Activated CD4-positive, alpha-beta T cell treated with anti-CD3 and anti-CD28 coated beads for 4 hours (primary cell): ENCODE results near the gene PHACTR4.
"Not testable (repeated sequence)": the region's sequence is repeated elsewhere in the genome, so short reads cannot be mapped to it uniquely, and the experiment has no call there.

Source experiments
- DNase-seq, 2 donors: peaks; one replicate each; pipeline ENCODE4 v3.0.0-alpha.2; 2020

PHACTR4 gene

DNA sequence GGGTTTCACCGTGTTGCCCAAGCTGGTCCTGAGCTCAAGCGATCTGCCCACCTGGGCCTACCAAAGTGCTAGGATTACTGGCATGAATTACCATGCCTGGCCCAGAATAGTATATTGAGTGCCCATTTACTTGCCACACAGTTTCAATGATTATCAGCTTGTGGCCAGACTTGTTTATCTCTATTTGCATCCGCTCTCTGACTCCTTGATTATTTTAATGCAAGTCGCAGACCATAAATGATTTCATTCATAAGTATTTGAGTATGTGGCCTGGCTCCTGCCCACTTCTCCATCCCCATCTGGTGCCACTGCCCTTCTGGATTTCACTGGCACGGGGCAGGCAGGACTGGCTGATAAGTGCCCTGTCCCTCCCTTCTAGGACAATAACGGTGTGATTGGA lies 165.1 kb downstream of the PHACTR4 start:
- DNase-seq = no peak

DNA sequence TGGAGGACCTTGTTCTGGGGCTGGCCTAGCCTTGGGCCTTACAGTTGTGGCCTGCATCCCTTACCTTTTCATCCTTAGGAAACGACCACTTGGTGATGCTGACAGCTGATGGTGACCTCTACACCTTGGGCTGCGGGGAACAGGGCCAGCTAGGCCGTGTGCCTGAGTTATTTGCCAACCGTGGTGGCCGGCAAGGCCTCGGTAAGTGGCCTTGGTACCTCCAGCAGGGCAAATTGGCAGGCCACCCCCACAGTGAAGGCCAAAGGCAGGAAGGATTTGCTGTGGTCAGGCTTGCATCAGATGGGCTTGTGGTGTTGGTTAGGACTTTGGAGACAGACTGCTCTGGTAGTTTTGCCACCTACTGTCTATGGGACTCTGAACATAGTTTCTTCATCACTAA lies 165.6 kb downstream of the PHACTR4 start:
- DNase-seq = no peak

DNA sequence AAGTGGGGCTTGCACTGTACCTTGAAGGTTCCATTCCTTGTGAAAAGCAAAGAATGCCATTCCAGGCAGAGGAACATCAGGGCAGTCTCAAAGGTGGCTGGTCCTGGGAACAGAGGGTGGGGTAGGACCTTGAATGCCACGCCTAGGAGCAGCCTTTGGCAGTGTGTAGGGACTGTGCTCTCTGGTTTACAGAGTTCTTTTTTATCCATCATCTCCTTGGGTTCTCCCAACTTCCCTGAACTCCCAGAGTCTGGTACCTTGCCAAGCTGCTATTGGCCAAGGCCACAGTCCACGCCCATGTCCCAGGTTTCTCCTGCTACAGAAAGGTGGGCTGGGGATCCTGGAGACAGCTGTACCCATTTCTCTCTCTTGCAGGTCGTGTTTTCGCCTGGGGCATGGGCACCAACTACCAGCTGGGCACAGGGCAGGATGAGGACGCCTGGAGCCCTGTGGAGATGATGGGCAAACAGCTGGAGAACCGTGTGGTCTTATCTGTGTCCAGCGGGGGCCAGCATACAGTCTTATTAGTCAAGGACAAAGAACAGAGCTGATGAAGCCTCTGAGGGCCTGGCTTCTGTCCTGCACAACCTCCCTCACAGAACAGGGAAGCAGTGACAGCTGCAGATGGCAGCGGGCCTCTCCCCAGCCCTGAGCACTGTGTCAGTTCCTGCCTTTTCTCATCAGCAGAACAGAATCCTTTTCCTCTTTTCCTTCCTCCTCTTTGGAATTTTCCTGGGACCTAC lies 168.1 kb downstream of the PHACTR4 start:
- no peak for DNase-seq

DNA sequence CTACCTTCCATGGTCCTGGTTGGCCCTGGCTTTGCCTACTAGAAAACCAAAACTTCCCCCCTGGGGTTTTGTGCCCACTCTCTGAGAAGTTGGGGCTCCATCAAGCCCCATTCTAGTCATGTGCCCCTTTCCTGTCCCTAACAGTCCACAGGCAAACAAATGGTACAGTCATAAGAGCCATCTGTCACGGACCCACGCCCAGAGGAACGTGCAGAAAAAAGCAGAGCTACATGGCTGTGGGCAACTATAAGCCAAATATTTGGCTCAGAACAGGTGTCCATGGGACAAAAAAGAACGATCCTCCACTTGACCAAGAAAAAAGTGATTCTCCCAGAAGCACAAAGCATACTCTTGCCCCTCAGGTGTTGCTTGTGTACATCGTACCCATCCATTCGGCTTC lies 168.7 kb downstream of the PHACTR4 start:
- DNase-seq = no peak

DNA sequence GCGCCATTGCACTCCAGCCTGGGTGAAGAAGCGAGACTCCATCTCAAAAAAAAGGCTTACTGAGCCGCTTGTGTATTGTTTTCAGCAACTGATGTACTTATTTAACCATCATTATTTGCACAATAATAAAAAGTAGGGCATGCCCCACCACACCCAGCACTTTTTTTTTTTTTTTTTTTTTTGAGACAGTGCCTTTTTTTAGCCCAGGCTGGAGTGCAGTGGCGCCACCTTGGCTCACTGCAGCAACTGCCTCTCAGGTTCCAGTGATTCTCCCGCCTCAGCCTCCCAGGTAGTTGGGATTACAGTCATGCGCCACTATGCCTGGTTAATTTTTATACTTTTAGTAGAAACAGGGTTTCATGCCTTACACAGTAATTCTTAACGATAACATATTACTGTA lies 171.1 kb downstream of the PHACTR4 start:
- no peak for DNase-seq

DNA sequence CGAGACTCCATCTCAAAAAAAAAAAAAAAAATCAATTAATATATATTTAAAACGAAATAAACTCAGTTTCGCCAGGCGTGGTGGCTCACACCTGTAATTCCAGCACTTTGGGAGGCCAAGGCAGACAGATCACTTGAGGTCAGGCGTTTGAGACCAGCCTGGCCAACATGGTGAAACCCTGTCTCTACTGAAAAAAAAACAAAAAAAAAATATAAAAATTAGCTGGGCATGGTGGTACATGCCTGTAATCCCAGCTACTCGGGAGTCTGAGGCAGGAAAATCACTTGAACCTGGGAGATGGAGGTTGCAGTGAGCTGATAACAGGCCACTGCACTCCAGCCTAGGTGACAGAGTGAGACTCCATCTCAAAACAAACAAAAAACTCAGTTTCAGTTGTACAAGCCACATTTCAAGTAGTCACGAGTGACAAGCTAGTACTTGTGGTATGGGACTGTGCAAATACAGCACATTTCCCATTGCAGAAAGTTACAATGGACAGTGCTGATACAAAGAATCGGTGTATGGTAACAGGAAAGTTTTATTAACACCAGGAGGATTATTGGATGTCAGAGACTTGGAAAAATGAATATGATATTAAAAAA lies 172.0 kb downstream of the PHACTR4 start:
- not testable (repeated sequence) for DNase-seq

DNA sequence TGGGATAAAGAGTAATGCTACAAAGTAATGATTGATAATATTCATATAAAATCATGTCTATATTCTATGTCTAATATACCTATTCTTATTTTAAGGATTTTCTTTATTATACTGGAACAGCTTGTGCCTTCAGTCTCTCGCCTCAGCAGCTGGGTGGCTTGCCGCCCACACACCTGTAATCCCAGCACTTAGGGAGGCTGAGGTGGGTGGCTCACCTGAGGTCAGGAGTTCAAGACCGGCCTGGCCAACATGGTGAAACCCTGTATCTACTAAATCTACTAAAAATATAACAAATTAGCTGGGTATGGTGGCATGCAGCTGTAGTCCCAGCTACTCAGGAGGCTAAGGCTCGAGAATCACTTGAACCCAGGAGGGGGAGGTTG lies 175.7 kb downstream of the PHACTR4 start:
- no peak for DNase-seq

DNA sequence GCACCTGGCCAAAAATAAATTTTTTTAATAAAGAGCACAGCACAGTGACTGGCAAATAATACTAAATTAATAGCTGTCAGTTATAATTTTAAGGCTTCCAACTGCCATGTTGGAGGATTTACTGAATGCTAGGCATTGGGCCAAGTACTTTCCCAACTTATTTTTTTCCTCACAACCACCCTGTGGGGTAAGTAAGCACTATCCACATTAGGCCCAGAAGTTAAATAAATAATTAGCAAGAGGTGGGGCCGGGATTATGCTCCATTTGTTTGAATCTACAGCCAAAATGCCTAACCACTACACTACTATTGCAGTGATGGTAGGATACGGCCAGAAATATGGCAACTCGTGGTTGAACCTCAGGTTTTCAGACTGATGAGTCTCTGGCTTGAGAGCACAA lies 178.8 kb downstream of the PHACTR4 start:
- no peak for DNase-seq
